H9 (cell line): Measurements from ENCODE around the gene ANO3. TPM values are rescaled to one million over a fixed set of nuclear protein-coding genes. Genes with fewer than 3 reads are reported as not detected.

ENCODE experiments used
- DNase-seq: peaks from one replicate; pipeline ENCODE4 v3.0.0-alpha.2; 2017
- H2AFZ ChIP-seq: one replicate; pipeline ENCODE4 v1.6.1; 2013; ENCODE audit warnings: mild to moderate bottlenecking, low read length, control low read depth, moderate library complexity
- H2AK5ac ChIP-seq: 2 replicates; pipeline ENCODE4 v1.6.1; 2013; ENCODE audit warnings: low read length, control low read depth, mixed read lengths; ENCODE audit not compliant: insufficient read length
- H2BK120ac ChIP-seq: one replicate; pipeline ENCODE4 v1.6.1; 2013; ENCODE audit warnings: low read depth, mild to moderate bottlenecking, low read length, control low read depth, inconsistent platforms; ENCODE audit not compliant: poor library complexity, severe bottlenecking
- H2BK12ac ChIP-seq: 2 replicates; pipeline ENCODE4 v1.6.1; 2013; ENCODE audit warnings: low read length, control low read depth, mixed read lengths, low read depth; ENCODE audit not compliant: insufficient read length
- H2BK15ac ChIP-seq: 2 replicates; pipeline ENCODE4 v1.6.1; 2013; ENCODE audit warnings: low read depth, low read length, control low read depth
- H2BK20ac ChIP-seq: one replicate; pipeline ENCODE4 v1.6.1; 2013; ENCODE audit warnings: low read depth, mild to moderate bottlenecking, low read length, control low read depth, inconsistent platforms; ENCODE audit not compliant: poor library complexity, severe bottlenecking
- H2BK5ac ChIP-seq: 2 replicates; pipeline ENCODE4 v1.6.1; 2013; ENCODE audit warnings: low read length, control low read depth, mixed read lengths; ENCODE audit not compliant: insufficient read length
- H3K14ac ChIP-seq: 2 replicates; pipeline ENCODE4 v1.6.1; 2013; ENCODE audit warnings: low read length, control low read depth; ENCODE audit not compliant: insufficient read depth
- H3K18ac ChIP-seq: 2 replicates; pipeline ENCODE4 v1.6.1; 2013; ENCODE audit warnings: low read depth, mild to moderate bottlenecking, mixed read lengths, low read length, control low read depth; ENCODE audit not compliant: insufficient read length
- H3K23ac ChIP-seq: 2 replicates; pipeline ENCODE4 v1.6.1; 2013; ENCODE audit warnings: low read length, control low read depth, mixed read lengths, low read depth; ENCODE audit not compliant: insufficient read length
- H3K23me2 ChIP-seq: 2 replicates; pipeline ENCODE4 v1.6.1; 2013; ENCODE audit warnings: low read depth, mild to moderate bottlenecking, mixed read lengths, low read length, control low read depth; ENCODE audit not compliant: insufficient read length, poor library complexity, severe bottlenecking
- H3K27ac ChIP-seq: 2 replicates; pipeline ENCODE4 v1.5.1; 2013; ENCODE audit warnings: low read length, control low read depth, mixed read lengths, low read depth; ENCODE audit not compliant: insufficient read length
- H3K27me3 ChIP-seq: 2 replicates; pipeline ENCODE4 v1.6.1; 2013; ENCODE audit warnings: low read length, control low read depth, inconsistent platforms; ENCODE audit not compliant: insufficient read depth
- H3K4ac ChIP-seq: 2 replicates; pipeline ENCODE4 v1.6.1; 2013; ENCODE audit warnings: low read depth, mild to moderate bottlenecking, control low read depth, inconsistent platforms, low read length, moderate library complexity
- H3K4me1 ChIP-seq: 2 replicates; pipeline ENCODE4 v1.6.1; 2013; ENCODE audit warnings: low read length, control low read depth, inconsistent platforms; ENCODE audit not compliant: insufficient read depth
- H3K4me2 ChIP-seq: 2 replicates; pipeline ENCODE4 v1.6.1; 2013; ENCODE audit warnings: low read length, control low read depth, mixed read lengths; ENCODE audit not compliant: insufficient read length, insufficient read depth
- H3K56ac ChIP-seq: 2 replicates; pipeline ENCODE4 v1.6.1; 2013; ENCODE audit warnings: low read depth, mild to moderate bottlenecking, mixed read lengths, low read length, control low read depth; ENCODE audit not compliant: insufficient read length
- H3K79me1 ChIP-seq: 2 replicates; pipeline ENCODE4 v1.6.1; 2013; ENCODE audit warnings: low read depth, mild to moderate bottlenecking, moderate library complexity, low read length, control low read depth, inconsistent platforms; ENCODE audit not compliant: insufficient read depth, poor library complexity, severe bottlenecking
- H3K79me2 ChIP-seq: 2 replicates; pipeline ENCODE4 v1.6.1; 2013; ENCODE audit warnings: low read length, control low read depth, inconsistent platforms; ENCODE audit not compliant: insufficient read depth
- H3K9ac ChIP-seq: 2 replicates; pipeline ENCODE4 v1.6.1; 2013; ENCODE audit warnings: low read length, control low read depth, mixed read lengths; ENCODE audit not compliant: insufficient read length; ENCODE audit errors: extremely low read depth
- H3K9me3 ChIP-seq: one replicate; pipeline ENCODE4 v1.6.1; 2013; ENCODE audit warnings: low read depth, low read length, inconsistent platforms; ENCODE audit not compliant: control insufficient read depth
- H3T11ph ChIP-seq: one replicate; pipeline ENCODE4 v1.6.1; 2013; ENCODE audit warnings: mild to moderate bottlenecking, low read length, control low read depth, inconsistent platforms
- H4K20me1 ChIP-seq: one replicate; pipeline ENCODE4 v1.6.1; 2013; ENCODE audit not compliant: control insufficient read depth, insufficient read length, insufficient read depth
- H4K5ac ChIP-seq: 2 replicates; pipeline ENCODE4 v1.6.1; 2013; ENCODE audit warnings: low read depth, mild to moderate bottlenecking, mixed read lengths, low read length, control low read depth; ENCODE audit not compliant: insufficient read length
- H4K8ac ChIP-seq: replicated peaks from 2 replicates; pipeline ENCODE4 v1.6.1; 2013; ENCODE audit warnings: low read length, control low read depth, mixed read lengths, low read depth; ENCODE audit not compliant: insufficient read length
- H4K91ac ChIP-seq: 2 replicates; pipeline ENCODE4 v1.6.1; 2013; ENCODE audit warnings: low read depth, mild to moderate bottlenecking, moderate library complexity, mixed read lengths, low read length, control low read depth; ENCODE audit not compliant: insufficient read length
- H3K27ac Mint-ChIP-seq, 3 experiments: 2 replicates in 2 of 3; 3 replicates in 1 of 3; pipeline ENCODE4 v1.8.0; 2020 to 2021; ENCODE audit warnings: mixed read lengths in 3 of 3, mild to moderate bottlenecking in 1 of 3, moderate library complexity in 1 of 3
- H3K27me3 Mint-ChIP-seq: 2 replicates; pipeline ENCODE4 v1.8.0; 2021; ENCODE audit warnings: low read depth, mild to moderate bottlenecking, moderate library complexity, mixed read lengths
- H3K36me3 Mint-ChIP-seq, 3 experiments: 2 replicates in 2 of 3; 3 replicates in 1 of 3; pipeline ENCODE4 v1.8.0; 2020 to 2021; ENCODE audit warnings: low read depth in 3 of 3, mixed read lengths in 3 of 3; ENCODE audit not compliant: insufficient read depth in 1 of 3
- H3K4me1 Mint-ChIP-seq, 2 experiments: 2 replicates each; pipeline ENCODE4 v1.8.0; 2020; ENCODE audit warnings: mixed read lengths in 2 of 2
- H3K4me3 Mint-ChIP-seq, 2 experiments: 2 replicates in 1 of 2; 3 replicates in 1 of 2; pipeline ENCODE4 v1.8.0; 2020 to 2021; ENCODE audit warnings: mild to moderate bottlenecking in 2 of 2, mixed read lengths in 2 of 2, moderate library complexity in 1 of 2
- H3K9me3 Mint-ChIP-seq, 2 experiments: 2 replicates in 1 of 2; 3 replicates in 1 of 2; pipeline ENCODE4 v1.8.0; 2020; ENCODE audit warnings: mild to moderate bottlenecking in 2 of 2, mixed read lengths in 2 of 2, moderate library complexity in 1 of 2
- CTCF ChIP-seq: fragments of 200-600 bp; sonication (generic); conservative IDR thresholded peaks from 3 replicates; pipeline ENCODE4 v1.8.0; 2021; ENCODE audit warnings: antibody characterized with exemption, mild to moderate bottlenecking
- WGBS: extraction: QIAGEN DNeasy Blood & Tissue Kit; methylation state at CpG from one replicate; pipeline ENCODE4 v1.1.7; 2013; ENCODE audit warnings: missing lambda C conversion rate, low lambda C conversion rate, mixed read lengths; ENCODE audit not compliant: insufficient read length; ENCODE audit errors: extremely low coverage; 5-methylcytosine and 5-hydroxymethylcytosine counted together
- total RNA-seq: library from RNA; stranded (reverse); gene quantifications from 2 replicates; pipeline ENCODE4 v1.2.1, GENCODE V29; 2021

The ANO3 gene
- total RNA-seq, 1 experiment from 2014 or later, result not detected

GRCh38 chr11:26467506-26467905 is 135.6 kb downstream of the ANO3 start:
- Histone ChIP-seq H3K14ac (no peak overlapping the region), H3T11ph (no peak overlapping the region), H4K91ac (no peak overlapping the region), H4K8ac (no peak overlapping the region), H3K23me2 (no peaks in the 10 kb centered on the region), H2AK5ac (no peak overlapping the region), H2BK120ac (no peak overlapping the region), H2AFZ (no peak overlapping the region), H3K56ac (no peak overlapping the region), H2BK12ac (no peak overlapping the region), H3K9me3 (no peaks in the 10 kb centered on the region), H3K9ac (no peak overlapping the region), H3K4me1 (no peaks in the 10 kb centered on the region), H3K27me3 (no peaks in the 10 kb centered on the region), H3K79me2 (no peaks in the 10 kb centered on the region; the same call in 1 of the 2 replicates), H3K4ac (no peak overlapping the region), H3K23ac (no peak overlapping the region), H4K20me1 (no peaks in the 10 kb centered on the region), H2BK5ac (no peak overlapping the region), H2BK15ac (no peak overlapping the region), H3K27ac (no peak overlapping the region), H2BK20ac (no peak overlapping the region), H3K4me2 (no peak overlapping the region), H4K5ac (no peak overlapping the region), H3K79me1 (no peaks in the 10 kb centered on the region), H3K18ac (no peak overlapping the region)
- no peak for DNase-seq
- no peak for TF ChIP-seq CTCF
- H3K27me3 Mint-ChIP-seq, result no peaks in the 10 kb centered on the region
- H3K4me1 Mint-ChIP-seq, result no peaks in the 10 kb centered on the region
- no peak overlapping the region; a peak in 1 of 7 replicates for H3K27ac Mint-ChIP-seq
- no peaks in the 10 kb centered on the region for H3K9me3 Mint-ChIP-seq
- WGBS, result no CpG with 5 or more reads among the region's 1 CpG
- H3K36me3 Mint-ChIP-seq, result no peaks in the 10 kb centered on the region
- H3K4me3 Mint-ChIP-seq, result no peak overlapping the region
